Endothelial cell of umbilical vein (primary cell): ENCODE results near the gene POLR2L. TPM values are rescaled to one million over a fixed set of nuclear protein-coding genes. Genes with fewer than 3 reads are reported as not detected.

ENCODE experiments used
- BruUV-seq: library from RNA; stranded (reverse); fragments of 400-500 nt; replicated peaks from 2 replicates; lab custom pipeline; 2021; lab: Mats Ljungman, UMichigan
- CTCF ChIA-PET: fragments of 300-600, 350-600 bp; sonication (Branson Sonifier 250); formaldehyde crosslinking; loops from one replicate; lab custom pipeline; 2021; ENCODE audit warnings: antibody characterized with exemption, inconsistent platforms; lab: Charles Lee
- POLR2A ChIA-PET: fragments of 300-600, 350-600 bp; sonication (Branson Sonifier 250); formaldehyde crosslinking; loops from one replicate; lab custom pipeline; 2021; ENCODE audit warnings: antibody characterized with exemption, inconsistent platforms; lab: Charles Lee
- DNase-seq: peaks from one replicate; pipeline ENCODE4 v3.0.0-alpha.2; 2011; ENCODE audit warnings: low read depth, low spot score
- FAIRE-seq: peaks from 2 replicates; lab custom pipeline; 2011; peaks lifted over from hg19 to GRCh38; lab: Jason Lieb, UNC
- H2AFZ ChIP-seq: 2 replicates; pipeline ENCODE4 v1.6.0; 2012; ENCODE audit warnings: low read depth, low read length, control low read depth, inconsistent platforms
- H3K27ac ChIP-seq: 2 replicates; pipeline ENCODE4 v1.5.1; 2011; ENCODE audit warnings: low read depth, mild to moderate bottlenecking, control low read depth, low read length, moderate library complexity; ENCODE audit not compliant: insufficient read depth
- H3K27me3 ChIP-seq, 2 experiments: 2 replicates each; pipeline versions ENCODE4 v1.6.0 to v1.6.1; 2011; ENCODE audit warnings: low read length in 2 of 2, mixed read lengths in 1 of 2; ENCODE audit not compliant: control insufficient read depth in 2 of 2, insufficient read depth in 2 of 2
- H3K36me3 ChIP-seq, 2 experiments: 2 replicates in 1 of 2; 3 replicates in 1 of 2; pipeline ENCODE4 v1.5.1; 2011; ENCODE audit warnings: low read length in 2 of 2, mild to moderate bottlenecking in 1 of 2, moderate library complexity in 1 of 2; ENCODE audit not compliant: control insufficient read depth in 2 of 2, insufficient read depth in 2 of 2; ENCODE audit errors: extremely low read depth in 1 of 2
- H3K4me1 ChIP-seq: 3 replicates; pipeline ENCODE4 v1.5.1; 2011; ENCODE audit warnings: mild to moderate bottlenecking, low read length; ENCODE audit not compliant: control insufficient read depth, insufficient read depth; ENCODE audit errors: extremely low read depth
- H3K4me2 ChIP-seq: 2 replicates; pipeline ENCODE4 v1.6.1; 2011; ENCODE audit warnings: low read length, control low read depth, mixed read lengths; ENCODE audit not compliant: insufficient read depth
- H3K4me3 ChIP-seq, 3 experiments: fragments of 200-600 bp in 1 of 3; sonication (generic), shearing (Covaris generic) in 1 of 3; replicated peaks in 1 of 3; 2 replicates each; pipeline ENCODE4 v1.5.1; 2011 to 2016; ENCODE audit warnings: control low read depth in 3 of 3, low read length in 3 of 3, mild to moderate bottlenecking in 2 of 3, inconsistent platforms in 1 of 3, low read depth in 1 of 3, moderate library complexity in 1 of 3; ENCODE audit not compliant: insufficient read depth in 1 of 3
- H3K79me2 ChIP-seq: 2 replicates; pipeline ENCODE4 v1.6.0; 2012; ENCODE audit warnings: low read length, inconsistent platforms; ENCODE audit not compliant: control insufficient read depth, insufficient read depth
- H3K9ac ChIP-seq: replicated peaks from 2 replicates; pipeline ENCODE3; 2011; ENCODE audit warnings: low read length, control low read depth; ENCODE audit not compliant: insufficient read depth; ENCODE audit errors: extremely low read depth
- H3K9me1 ChIP-seq: replicated peaks from 3 replicates; pipeline ENCODE4 v1.6.0; 2011; ENCODE audit warnings: mild to moderate bottlenecking, low read length; ENCODE audit not compliant: control insufficient read depth, insufficient read depth; ENCODE audit errors: extremely low read depth
- H3K9me3 ChIP-seq: replicated peaks from 2 replicates; pipeline ENCODE4 v1.5.1; 2012; ENCODE audit warnings: low read length, inconsistent platforms; ENCODE audit not compliant: control insufficient read depth, insufficient read depth
- H4K20me1 ChIP-seq: replicated peaks from 2 replicates; pipeline ENCODE3; 2011; ENCODE audit warnings: mild to moderate bottlenecking, low read length; ENCODE audit not compliant: control insufficient read depth, insufficient read depth; ENCODE audit errors: extremely low read depth
- EZH2 ChIP-seq: IDR thresholded peaks from 2 replicates; pipeline ENCODE4 v1.6.1; 2012; ENCODE audit warnings: borderline replicate concordance, low read depth, mild to moderate bottlenecking, moderate library complexity, low read length, inconsistent platforms; ENCODE audit not compliant: severe bottlenecking
- FOS ChIP-seq: IDR thresholded peaks from 2 replicates; pipeline ENCODE4 v1.6.1; 2011; ENCODE audit warnings: mild to moderate bottlenecking, low read length, moderate library complexity, borderline replicate concordance; ENCODE audit not compliant: insufficient read depth
- GATA2 ChIP-seq: IDR thresholded peaks from 2 replicates; pipeline ENCODE4 v1.7.0; 2011; ENCODE audit warnings: low read depth, mild to moderate bottlenecking, moderate library complexity, mixed read lengths, low read length; ENCODE audit not compliant: insufficient read length, insufficient read depth
- JUN ChIP-seq: IDR thresholded peaks from 2 replicates; pipeline ENCODE4 v1.6.1; 2011; ENCODE audit warnings: borderline replicate concordance, low read depth; ENCODE audit not compliant: insufficient read length, insufficient read depth
- MYC ChIP-seq: IDR thresholded peaks from one replicate; pipeline ENCODE4 v1.6.1; 2011; ENCODE audit warnings: mild to moderate bottlenecking, low read depth, low read length
- POLR2A ChIP-seq: IDR thresholded peaks from 2 replicates; pipeline ENCODE4 v1.6.1; 2012; ENCODE audit warnings: low read depth, mild to moderate bottlenecking, control low read depth, low read length
- POLR2AphosphoS5 ChIP-seq: IDR thresholded peaks from 2 replicates; pipeline ENCODE4 v1.6.1; 2012; ENCODE audit warnings: low read depth, mild to moderate bottlenecking, control low read depth, low read length, moderate library complexity; ENCODE audit not compliant: insufficient read depth
- dilution Hi-C: fragments of 300-500 bp; cut with MboI; formaldehyde crosslinking; loops from one replicate; pipeline ENCODE4 v1.15.0; 2019; ENCODE audit warnings: low sequenced_read_pairs; ENCODE audit not compliant: extremely low pct_ligation_motif_present
- intact Hi-C: fragments of 100-400 bp; cut with micrococcal nuclease; formaldehyde crosslinking; loops from one replicate; pipeline ENCODE4 v1.10.0; 2022
- polyA plus RNA-seq, 4 experiments: library from polyadenylated mRNA; depleted of rRNA in 3 of 4; stranded (reverse) in 3 of 4; unstranded in 1 of 4; fragments of >200 nt; gene quantifications; 2 replicates each; pipeline versions ENCODE4 v1.2.1 to v1.2.3, GENCODE V29; 2011 to 2012; ENCODE audit warnings: missing spikeins in 1 of 4
- total RNA-seq: library from RNA; stranded (reverse); gene quantifications from 2 replicates; pipeline ENCODE4 v1.2.3, GENCODE V29; 2021
- TF ChIP-seq, protein P1 (sequence below), 2 donors: IDR thresholded peaks; 1 replicate in 1 of 2; 2 replicates in 1 of 2; pipeline ENCODE4 v1.5.1; 2011; ENCODE audit warnings: low read length in 2 of 2, mild to moderate bottlenecking in 2 of 2, moderate library complexity in 2 of 2, control low read depth in 1 of 2, inconsistent platforms in 1 of 2, low read depth in 1 of 2; ENCODE audit not compliant: insufficient read depth in 1 of 2; ENCODE audit errors: extremely low read depth in 1 of 2
- TF ChIP-seq, protein P2 (sequence below): IDR thresholded peaks from 2 replicates; pipeline ENCODE4 v1.6.1; 2011; ENCODE audit not compliant: insufficient read depth, insufficient read length

The POLR2L gene
- total and polyA plus RNA-seq, 2 donors (not counting 3 experiments of a cell fraction or from before 2014, with no cell fraction given): 146 to 259 TPM

DNA sequence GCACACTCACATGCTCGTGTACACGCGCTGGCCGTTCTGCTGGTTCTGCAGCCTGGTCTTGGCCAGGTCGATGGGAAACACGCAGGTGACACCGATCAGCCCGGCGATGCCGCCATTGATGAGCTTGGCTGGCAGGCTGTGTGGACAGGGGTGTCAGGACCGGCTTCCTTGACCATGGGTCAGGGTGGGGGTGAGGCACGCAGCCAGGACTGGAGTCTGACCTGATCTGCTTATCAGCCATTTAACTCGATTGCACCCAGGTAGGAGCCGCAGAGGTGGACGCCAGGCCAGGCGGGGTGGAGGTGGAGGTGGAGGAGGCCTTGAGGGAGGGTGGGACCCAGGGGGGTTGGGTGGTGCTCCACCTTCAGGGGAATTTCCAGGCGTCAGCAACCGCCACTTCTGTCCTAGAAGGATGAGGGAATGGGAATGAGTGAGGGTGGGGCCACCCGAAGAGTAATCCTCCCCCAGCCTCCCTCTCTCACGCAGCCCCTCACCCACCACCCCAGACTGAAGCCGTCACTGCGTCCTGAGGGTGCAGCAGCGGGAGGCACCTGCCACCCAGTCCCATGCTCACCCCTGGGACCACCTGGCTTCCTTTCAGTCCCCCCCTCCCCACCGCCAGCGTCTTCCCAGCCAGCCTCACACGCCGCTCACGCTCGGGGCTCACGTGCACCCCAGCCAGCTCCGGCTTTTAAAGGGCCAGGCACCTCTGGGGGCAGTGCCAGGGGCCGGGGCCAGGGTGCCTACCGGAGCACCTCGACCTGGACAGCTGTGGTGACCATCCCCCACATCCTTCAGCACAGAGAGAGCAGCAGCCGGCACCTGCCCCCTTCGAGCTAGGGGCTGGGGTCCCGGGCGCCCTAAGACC is 47.3 kb downstream of the POLR2L start:
- FAIRE-seq: no peak
- H3K27ac ChIP-seq: no peak overlapping the region
- POLR2A ChIA-PET: no interaction called here

More for the DNA sequence above, 47.3 kb downstream of the POLR2L start:
- H3K4me2 ChIP-seq: no peak overlapping the region
- no peak for TF ChIP-seq MYC
- TF ChIP-seq, protein P1, sequence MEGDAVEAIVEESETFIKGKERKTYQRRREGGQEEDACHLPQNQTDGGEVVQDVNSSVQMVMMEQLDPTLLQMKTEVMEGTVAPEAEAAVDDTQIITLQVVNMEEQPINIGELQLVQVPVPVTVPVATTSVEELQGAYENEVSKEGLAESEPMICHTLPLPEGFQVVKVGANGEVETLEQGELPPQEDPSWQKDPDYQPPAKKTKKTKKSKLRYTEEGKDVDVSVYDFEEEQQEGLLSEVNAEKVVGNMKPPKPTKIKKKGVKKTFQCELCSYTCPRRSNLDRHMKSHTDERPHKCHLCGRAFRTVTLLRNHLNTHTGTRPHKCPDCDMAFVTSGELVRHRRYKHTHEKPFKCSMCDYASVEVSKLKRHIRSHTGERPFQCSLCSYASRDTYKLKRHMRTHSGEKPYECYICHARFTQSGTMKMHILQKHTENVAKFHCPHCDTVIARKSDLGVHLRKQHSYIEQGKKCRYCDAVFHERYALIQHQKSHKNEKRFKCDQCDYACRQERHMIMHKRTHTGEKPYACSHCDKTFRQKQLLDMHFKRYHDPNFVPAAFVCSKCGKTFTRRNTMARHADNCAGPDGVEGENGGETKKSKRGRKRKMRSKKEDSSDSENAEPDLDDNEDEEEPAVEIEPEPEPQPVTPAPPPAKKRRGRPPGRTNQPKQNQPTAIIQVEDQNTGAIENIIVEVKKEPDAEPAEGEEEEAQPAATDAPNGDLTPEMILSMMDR (IDR thresholded peaks at IDR 0.05; ENCODE audit: extremely low read depth in 1 of 2, insufficient read depth in 1 of 2, low read depth in 1 of 2, low read length in 2 of 2): no peak
- no peak for TF ChIP-seq GATA2
- TF ChIP-seq POLR2A: no peak
- TF ChIP-seq FOS: no peak
- TF ChIP-seq JUN: no peak
- no peak for TF ChIP-seq EZH2
- TF ChIP-seq, protein P2, sequence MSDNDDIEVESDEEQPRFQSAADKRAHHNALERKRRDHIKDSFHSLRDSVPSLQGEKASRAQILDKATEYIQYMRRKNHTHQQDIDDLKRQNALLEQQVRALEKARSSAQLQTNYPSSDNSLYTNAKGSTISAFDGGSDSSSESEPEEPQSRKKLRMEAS: no peak
- no peak for TF ChIP-seq POLR2AphosphoS5
- H3K4me3 ChIP-seq: no peak overlapping the region
- no peaks in the 10 kb centered on the region for H3K9me3 ChIP-seq
- no peak for DNase-seq
- BruUV-seq: no TSS peak
- no peaks in the 10 kb centered on the region for H3K27me3 ChIP-seq
- dilution Hi-C loops: no loop called here
- no peaks in the 10 kb centered on the region for H3K9me1 ChIP-seq
- H3K36me3 ChIP-seq: peaks cover 0 to 5% of the 10 kb centered on the region in 2 experiments
- H4K20me1 ChIP-seq: no peaks in the 10 kb centered on the region
- no peak overlapping the region for H3K9ac ChIP-seq
- peaks cover 14% of the 10 kb centered on the region for H3K4me1 ChIP-seq
- H3K79me2 ChIP-seq: peaks cover 11% of the 10 kb centered on the region
- no peak overlapping the region for H2AFZ ChIP-seq
- intact Hi-C loops: no loop called here
- CTCF ChIA-PET: interaction anchor here (2.0 kb wide), 1 partner anchor 11 kb away, joined by 9 read pairs; no protein-coding TSS in a partner anchor
